Measurements from ENCODE around the gene ASGR1. TPM values are rescaled to one million over a fixed set of nuclear protein-coding genes. Genes with fewer than 3 reads are reported as not detected.

The ASGR1 gene
- total and polyA plus RNA-seq, 2 donors: 0.90 to 3.3 TPM

DNA sequence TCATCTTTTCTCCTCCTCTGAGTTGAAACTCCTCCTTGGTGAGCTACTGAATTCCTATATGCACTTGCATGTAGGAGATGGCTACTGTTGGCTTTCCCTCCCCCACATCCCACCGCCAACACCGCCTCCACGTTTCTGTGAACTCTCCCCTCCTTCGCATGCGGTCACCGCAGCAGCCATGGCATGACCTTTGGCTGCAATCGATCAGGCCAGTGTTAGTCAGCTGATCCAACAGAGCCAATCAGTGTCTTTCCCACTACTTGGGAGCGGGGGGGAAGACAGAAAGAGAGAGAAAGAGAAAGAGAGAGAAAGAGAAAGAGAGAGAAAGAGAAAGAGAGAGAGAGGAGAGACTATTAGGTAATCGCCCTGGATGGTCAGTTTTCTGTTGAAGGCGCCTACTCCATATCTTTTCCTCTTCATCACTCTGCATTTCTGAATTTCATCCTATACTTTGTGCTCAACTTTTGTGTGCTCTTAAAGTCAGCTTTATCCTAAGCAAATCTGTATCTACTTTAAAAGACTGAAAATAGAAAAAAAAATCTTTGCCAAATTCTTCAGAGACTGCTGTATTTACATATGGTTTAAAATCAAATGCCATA lies 22.7 kb downstream of the ASGR1 start:
- no peak overlapping the region for H3K4me3 ChIP-seq (ENCODE audit: low read length in 2 of 2)
- DNase-seq (ENCODE audit: low read depth in 6 of 9, low spot score in 9 of 9): no peak
- no peaks in the 10 kb centered on the region for H3K36me3 ChIP-seq (ENCODE audit: control insufficient read depth in 2 of 2, insufficient read depth in 2 of 2, low read length in 1 of 2)
- peaks cover 2 to 5% of the 10 kb centered on the region in 2 donors for H3K27me3 ChIP-seq (ENCODE audit: control insufficient read depth in 2 of 2, insufficient read depth in 1 of 2, low read length in 1 of 2)
- WGBS: 87% methylated on average over 10 of the region's 10 CpGs
- no peak overlapping the region for H3K27ac ChIP-seq (ENCODE audit: low read depth in 1 of 2, low read length in 1 of 2)
- H3K9me3 ChIP-seq (ENCODE audit: control insufficient read depth in 2 of 2, insufficient read depth in 1 of 2, low read length in 1 of 2): no peaks in the 10 kb centered on the region
- H3K4me1 ChIP-seq (ENCODE audit: control insufficient read depth in 2 of 2, insufficient read depth in 2 of 2, low read length in 2 of 2): no peaks in the 10 kb centered on the region

DNA sequence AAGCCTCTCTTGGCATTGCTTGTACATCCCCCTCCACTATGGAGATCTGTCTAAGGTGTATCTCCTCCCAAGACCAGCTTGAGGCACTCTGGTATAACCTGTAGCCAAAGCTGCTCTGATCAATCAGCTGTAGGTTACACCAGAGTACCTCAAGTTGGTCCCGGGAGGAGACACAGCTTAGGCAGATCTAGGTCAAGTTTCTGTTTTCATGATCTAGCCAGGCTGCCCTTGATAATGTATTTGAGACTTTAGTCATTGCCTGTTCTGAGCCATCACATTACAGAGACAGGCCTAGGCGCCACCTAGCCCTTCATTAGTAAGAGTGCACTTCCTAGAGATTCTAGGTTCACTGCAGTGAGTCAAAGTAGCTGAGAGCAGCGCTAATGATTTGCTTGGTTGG lies 31.4 kb downstream of the ASGR1 start:
- Histone ChIP-seq H3K27me3 (ENCODE audit: control insufficient read depth in 2 of 2, insufficient read depth in 1 of 2, low read length in 1 of 2) (peaks cover 0 to 6% of the 10 kb centered on the region in 2 donors), H3K4me1 (ENCODE audit: control insufficient read depth in 2 of 2, insufficient read depth in 2 of 2, low read length in 2 of 2) (no peaks in the 10 kb centered on the region), H3K36me3 (ENCODE audit: control insufficient read depth in 2 of 2, insufficient read depth in 2 of 2, low read length in 1 of 2) (no peaks in the 10 kb centered on the region), H3K9me3 (ENCODE audit: control insufficient read depth in 2 of 2, insufficient read depth in 1 of 2, low read length in 1 of 2) (no peaks in the 10 kb centered on the region), H3K27ac (ENCODE audit: low read depth in 1 of 2, low read length in 1 of 2) (no peak overlapping the region), H3K4me3 (ENCODE audit: low read length in 2 of 2) (no peak overlapping the region)
- WGBS: 91% methylated on average over 3 of the region's 3 CpGs
- DNase-seq (ENCODE audit: low read depth in 6 of 9, low spot score in 9 of 9): no peak

DNA sequence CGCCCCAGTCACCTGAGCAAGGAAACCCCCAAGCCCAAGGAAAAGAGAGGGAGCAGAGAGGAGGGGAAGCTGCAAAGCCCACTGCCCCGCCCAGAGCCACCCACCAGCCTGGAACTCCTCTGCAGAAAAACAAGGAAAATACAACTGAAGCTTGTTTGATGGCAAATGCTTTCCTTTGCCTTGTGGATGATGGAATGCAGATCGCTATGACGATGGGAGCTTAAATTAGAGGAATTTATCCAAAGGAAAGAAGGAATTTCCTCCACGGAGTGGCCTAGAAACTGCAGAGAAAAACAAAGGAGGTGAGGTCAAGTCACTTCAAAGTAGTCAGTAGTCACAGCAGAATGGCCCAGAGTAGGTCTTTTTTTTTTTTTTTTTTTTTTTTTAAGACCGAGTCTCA lies 33.1 kb downstream of the ASGR1 start:
- Histone ChIP-seq H3K27ac (ENCODE audit: low read depth in 1 of 2, low read length in 1 of 2) (no peak overlapping the region), H3K4me3 (ENCODE audit: low read length in 2 of 2) (no peak overlapping the region), H3K4me1 (ENCODE audit: control insufficient read depth in 2 of 2, insufficient read depth in 2 of 2, low read length in 2 of 2) (no peaks in the 10 kb centered on the region), H3K9me3 (ENCODE audit: control insufficient read depth in 2 of 2, insufficient read depth in 1 of 2, low read length in 1 of 2) (no peaks in the 10 kb centered on the region), H3K27me3 (ENCODE audit: control insufficient read depth in 2 of 2, insufficient read depth in 1 of 2, low read length in 1 of 2) (peaks cover 0 to 4% of the 10 kb centered on the region in 2 donors), H3K36me3 (ENCODE audit: control insufficient read depth in 2 of 2, insufficient read depth in 2 of 2, low read length in 1 of 2) (no peaks in the 10 kb centered on the region)
- WGBS: 92% methylated on average over 6 of the region's 6 CpGs
- DNase-seq (ENCODE audit: low read depth in 6 of 9, low spot score in 9 of 9): no peak

DNA sequence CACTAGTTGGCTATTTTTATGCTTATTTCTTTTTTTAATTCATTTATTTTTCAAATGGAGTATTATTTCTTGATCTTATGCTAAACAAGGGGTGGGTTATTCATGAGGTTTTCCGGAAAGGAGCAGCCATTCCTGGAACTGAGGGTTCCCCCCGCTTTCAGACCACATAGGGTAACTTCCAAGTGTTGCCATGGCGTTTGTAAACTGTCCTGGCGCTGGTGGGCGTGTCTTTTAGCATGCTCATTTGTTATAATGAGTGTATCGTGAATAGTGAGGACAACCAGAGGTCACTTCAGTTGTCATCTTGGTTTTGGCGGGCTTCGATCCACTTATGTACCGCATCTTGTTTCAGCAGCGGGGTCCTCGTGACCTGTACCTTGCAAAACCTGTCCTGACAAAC lies 35.0 kb downstream of the ASGR1 start:
- no peaks in the 10 kb centered on the region for H3K36me3 ChIP-seq (ENCODE audit: control insufficient read depth in 2 of 2, insufficient read depth in 2 of 2, low read length in 1 of 2)
- peaks cover 0 to 17% of the 10 kb centered on the region in 2 donors for H3K27me3 ChIP-seq (ENCODE audit: control insufficient read depth in 2 of 2, insufficient read depth in 1 of 2, low read length in 1 of 2)
- no peak overlapping the region for H3K27ac ChIP-seq (ENCODE audit: low read depth in 1 of 2, low read length in 1 of 2)
- no peak for DNase-seq (ENCODE audit: low read depth in 6 of 9, low spot score in 9 of 9)
- 90% methylated on average over 11 of the region's 11 CpGs for WGBS
- H3K4me1 ChIP-seq (ENCODE audit: control insufficient read depth in 2 of 2, insufficient read depth in 2 of 2, low read length in 2 of 2): no peaks in the 10 kb centered on the region
- no peak overlapping the region for H3K4me3 ChIP-seq (ENCODE audit: low read length in 2 of 2)
- H3K9me3 ChIP-seq (ENCODE audit: control insufficient read depth in 2 of 2, insufficient read depth in 1 of 2, low read length in 1 of 2): no peaks in the 10 kb centered on the region

DNA sequence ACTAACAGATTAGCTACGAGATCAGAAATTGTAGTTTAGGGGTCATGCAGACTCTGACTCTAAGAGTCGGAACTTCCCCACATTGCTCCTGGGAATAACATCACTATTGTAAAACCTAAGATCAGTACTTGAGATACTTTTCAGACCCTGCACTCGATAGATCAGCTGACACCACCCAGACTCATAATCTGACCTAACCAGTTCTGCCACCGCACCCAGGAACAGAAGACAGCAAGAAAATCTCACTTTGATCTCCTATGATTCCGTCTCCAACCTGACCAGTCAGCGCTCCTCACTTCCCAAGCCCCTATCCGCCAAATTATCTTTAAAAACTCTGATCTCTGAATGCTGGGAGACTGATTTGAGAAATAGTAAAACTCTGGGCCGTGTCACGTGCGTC lies 37.3 kb downstream of the ASGR1 start:
- DNase-seq (ENCODE audit: low read depth in 6 of 9, low spot score in 9 of 9): no peak
- Histone ChIP-seq H3K9me3 (ENCODE audit: control insufficient read depth in 2 of 2, insufficient read depth in 1 of 2, low read length in 1 of 2) (peaks cover 0 to 1% of the 10 kb centered on the region in 2 donors), H3K4me1 (ENCODE audit: control insufficient read depth in 2 of 2, insufficient read depth in 2 of 2, low read length in 2 of 2) (no peaks in the 10 kb centered on the region), H3K36me3 (ENCODE audit: control insufficient read depth in 2 of 2, insufficient read depth in 2 of 2, low read length in 1 of 2) (no peaks in the 10 kb centered on the region), H3K27me3 (ENCODE audit: control insufficient read depth in 2 of 2, insufficient read depth in 1 of 2, low read length in 1 of 2) (peaks cover 0 to 28% of the 10 kb centered on the region in 2 donors), H3K27ac (ENCODE audit: low read depth in 1 of 2, low read length in 1 of 2) (no peak overlapping the region), H3K4me3 (ENCODE audit: low read length in 2 of 2) (no peak overlapping the region)
- 91% methylated on average over 10 of the region's 10 CpGs for WGBS

DNA sequence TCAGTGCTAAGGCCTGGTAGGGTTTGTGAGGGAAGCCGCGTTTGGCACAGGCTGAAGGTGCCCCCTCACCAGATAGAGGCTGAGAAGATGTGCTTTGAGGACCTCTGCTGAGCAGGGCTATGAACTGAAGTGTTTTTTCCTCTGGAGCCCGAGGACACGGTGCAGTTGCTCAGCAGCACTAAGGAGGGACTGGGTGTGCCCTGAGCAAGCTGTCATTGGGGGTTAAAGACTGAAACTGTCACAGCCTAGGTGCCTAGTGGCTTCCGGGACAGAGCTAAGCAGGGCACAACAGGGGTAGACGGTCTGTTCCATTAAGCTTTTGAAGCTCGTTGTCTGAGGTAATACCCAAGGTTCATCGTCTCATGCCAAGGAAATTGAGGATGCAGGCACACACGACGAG lies 39.8 kb downstream of the ASGR1 start:
- WGBS: 91% methylated on average over 10 of the region's 10 CpGs
- DNase-seq (ENCODE audit: low read depth in 6 of 9, low spot score in 9 of 9): no peak
- no peak overlapping the region for H3K4me3 ChIP-seq (ENCODE audit: low read length in 2 of 2)
- H3K27me3 ChIP-seq (ENCODE audit: control insufficient read depth in 2 of 2, insufficient read depth in 1 of 2, low read length in 1 of 2): peaks cover 0 to 33% of the 10 kb centered on the region in 2 donors
- H3K9me3 ChIP-seq (ENCODE audit: control insufficient read depth in 2 of 2, insufficient read depth in 1 of 2, low read length in 1 of 2): peaks cover 0 to 1% of the 10 kb centered on the region in 2 donors
- no peaks in the 10 kb centered on the region for H3K36me3 ChIP-seq (ENCODE audit: control insufficient read depth in 2 of 2, insufficient read depth in 2 of 2, low read length in 1 of 2)
- H3K4me1 ChIP-seq (ENCODE audit: control insufficient read depth in 2 of 2, insufficient read depth in 2 of 2, low read length in 2 of 2): no peaks in the 10 kb centered on the region
- H3K27ac ChIP-seq (ENCODE audit: low read depth in 1 of 2, low read length in 1 of 2): no peak overlapping the region

DNA sequence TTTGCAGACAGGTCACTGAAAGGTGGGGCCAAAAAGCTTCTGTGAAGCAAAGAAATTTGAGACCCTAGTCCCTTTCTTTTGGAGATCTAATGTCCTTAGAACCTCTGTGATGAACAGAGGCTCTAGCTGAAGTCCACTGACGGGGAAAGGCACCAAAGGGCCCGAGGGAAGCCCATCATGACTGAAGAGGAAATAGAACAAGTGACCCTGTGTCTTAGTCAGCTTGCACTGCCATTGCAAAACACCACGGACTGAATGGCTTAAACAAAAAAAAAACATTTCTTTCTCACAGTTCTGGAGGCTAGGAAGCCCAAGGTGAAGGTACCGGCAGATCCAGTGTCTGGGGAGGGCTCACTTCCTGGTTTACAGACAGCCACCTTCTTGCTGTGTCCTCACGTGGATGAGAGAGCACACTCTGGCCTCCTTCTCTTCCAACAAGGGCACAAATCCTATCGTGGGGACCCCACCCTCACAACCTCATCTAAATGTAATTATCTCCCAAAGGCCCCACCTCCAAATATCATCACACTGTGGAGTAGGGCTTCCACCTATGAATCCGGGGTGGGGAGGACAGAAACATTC lies 40.3 kb downstream of the ASGR1 start:
- Histone ChIP-seq H3K4me1 (ENCODE audit: control insufficient read depth in 2 of 2, insufficient read depth in 2 of 2, low read length in 2 of 2) (no peaks in the 10 kb centered on the region), H3K27me3 (ENCODE audit: control insufficient read depth in 2 of 2, insufficient read depth in 1 of 2, low read length in 1 of 2) (peaks cover 0 to 38% of the 10 kb centered on the region in 2 donors), H3K27ac (ENCODE audit: low read depth in 1 of 2, low read length in 1 of 2) (no peak overlapping the region), H3K9me3 (ENCODE audit: control insufficient read depth in 2 of 2, insufficient read depth in 1 of 2, low read length in 1 of 2) (peaks cover 0 to 1% of the 10 kb centered on the region in 2 donors), H3K36me3 (ENCODE audit: control insufficient read depth in 2 of 2, insufficient read depth in 2 of 2, low read length in 1 of 2) (no peaks in the 10 kb centered on the region), H3K4me3 (ENCODE audit: low read length in 2 of 2) (no peak overlapping the region)
- no peak for DNase-seq (ENCODE audit: low read depth in 6 of 9, low spot score in 9 of 9)
- WGBS: 79% methylated on average over 7 of the region's 7 CpGs

DNA sequence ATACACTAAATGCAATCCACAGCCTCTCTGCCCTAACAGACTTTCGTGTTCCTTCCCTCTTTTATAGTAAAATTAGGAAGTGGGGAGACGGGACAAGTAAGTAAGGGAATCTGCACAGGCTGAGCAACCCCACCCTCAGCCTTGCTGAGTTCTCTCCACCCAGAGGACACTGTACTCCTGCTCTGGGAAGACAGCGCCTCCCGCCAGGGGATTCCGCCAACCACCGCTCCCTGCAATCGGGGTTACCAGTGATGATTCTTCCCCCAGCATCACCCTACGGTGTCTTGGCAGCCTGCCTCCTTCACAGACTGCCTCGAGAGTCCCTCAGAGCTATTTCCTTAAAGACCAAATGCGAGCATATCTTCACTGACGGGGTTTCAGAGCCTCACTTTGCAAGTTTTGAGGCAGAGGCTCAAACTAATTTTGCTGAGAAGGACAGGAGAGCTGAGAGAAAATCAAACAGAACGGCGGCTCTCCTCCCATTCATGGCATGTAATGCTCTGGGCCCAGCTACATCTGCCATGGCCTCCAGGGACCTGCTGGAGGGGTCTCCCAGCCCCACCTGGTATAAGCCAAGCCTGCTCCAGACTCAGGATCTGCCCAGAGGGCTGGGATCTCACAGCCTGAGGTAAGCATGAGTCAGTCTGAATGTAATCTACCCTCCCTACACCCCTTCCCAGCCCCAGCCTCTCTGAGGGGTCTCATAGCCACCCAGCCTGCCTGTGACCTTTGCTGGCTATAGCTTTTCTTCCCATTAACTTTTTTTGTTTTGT lies 41.8 kb downstream of the ASGR1 start:
- Histone ChIP-seq H3K4me3 (ENCODE audit: low read length in 2 of 2) (no peak overlapping the region), H3K27ac (ENCODE audit: low read depth in 1 of 2, low read length in 1 of 2) (no peak overlapping the region)

DNA sequence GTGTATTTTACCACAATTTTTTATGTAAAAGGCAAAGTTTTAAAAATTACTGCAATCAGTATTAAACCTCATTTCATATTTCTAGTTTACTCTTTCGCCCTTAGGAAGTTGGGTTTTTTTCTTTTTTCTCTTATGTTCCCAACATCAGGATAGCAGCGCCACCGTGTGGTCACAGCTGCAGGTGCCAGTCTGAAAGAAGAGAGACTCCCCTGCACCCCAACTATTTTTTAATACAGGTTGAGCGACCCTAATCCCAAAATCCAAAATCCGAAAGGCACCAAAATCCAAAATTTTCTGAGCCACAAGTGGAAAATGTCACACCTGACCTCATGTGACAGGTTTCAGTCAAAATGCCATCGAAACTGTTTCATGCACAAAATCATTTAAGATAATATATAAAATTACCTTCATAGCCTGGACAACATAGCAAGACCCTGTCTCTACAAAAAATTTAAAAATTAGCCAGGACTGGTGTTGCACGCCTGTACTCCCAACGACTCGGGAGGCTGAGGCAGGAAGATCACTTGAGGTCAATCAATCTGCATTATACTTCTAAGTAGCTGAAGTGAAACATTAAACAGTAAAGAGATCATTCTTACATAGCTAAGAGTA lies 42.8 kb downstream of the ASGR1 start:
- no peaks in the 10 kb centered on the region for H3K36me3 ChIP-seq (ENCODE audit: control insufficient read depth in 2 of 2, insufficient read depth in 2 of 2, low read length in 1 of 2)
- peaks cover 0 to 1% of the 10 kb centered on the region in 2 donors for H3K9me3 ChIP-seq (ENCODE audit: control insufficient read depth in 2 of 2, insufficient read depth in 1 of 2, low read length in 1 of 2)
- peak; percentile 29 to 80 (median 60) for DNase-seq (ENCODE audit: low read depth in 6 of 9, low spot score in 9 of 9)
- no peak overlapping the region for H3K4me3 ChIP-seq (ENCODE audit: low read length in 2 of 2)
- peaks cover 0 to 62% of the 10 kb centered on the region in 2 donors for H3K27me3 ChIP-seq (ENCODE audit: control insufficient read depth in 2 of 2, insufficient read depth in 1 of 2, low read length in 1 of 2)
- peaks cover 0 to 17% of the 10 kb centered on the region in 2 donors for H3K4me1 ChIP-seq (ENCODE audit: control insufficient read depth in 2 of 2, insufficient read depth in 2 of 2, low read length in 2 of 2)
- no peak overlapping the region for H3K27ac ChIP-seq (ENCODE audit: low read depth in 1 of 2, low read length in 1 of 2)
- WGBS: 33% methylated on average over 9 of the region's 9 CpGs

More for the DNA sequence above, 41.8 kb downstream of the ASGR1 start:
- peaks cover 0 to 1% of the 10 kb centered on the region in 2 donors for H3K9me3 ChIP-seq (ENCODE audit: control insufficient read depth in 2 of 2, insufficient read depth in 1 of 2, low read length in 1 of 2)
- H3K4me1 ChIP-seq (ENCODE audit: control insufficient read depth in 2 of 2, insufficient read depth in 2 of 2, low read length in 2 of 2): peaks cover 0 to 14% of the 10 kb centered on the region in 2 donors
- H3K36me3 ChIP-seq (ENCODE audit: control insufficient read depth in 2 of 2, insufficient read depth in 2 of 2, low read length in 1 of 2): no peaks in the 10 kb centered on the region
- peaks cover 0 to 53% of the 10 kb centered on the region in 2 donors for H3K27me3 ChIP-seq (ENCODE audit: control insufficient read depth in 2 of 2, insufficient read depth in 1 of 2, low read length in 1 of 2)
- 58% methylated on average over 13 of the region's 13 CpGs for WGBS
- no peak for DNase-seq (ENCODE audit: low read depth in 6 of 9, low spot score in 9 of 9)
